GM21737 (cell line): Measurements from ENCODE around the gene LCE1D.

Source experiments
- ATAC-seq: cut with Tn5 transposase; IDR thresholded peaks from one replicate; pipeline ENCODE4 v1.9.1; 2021; ENCODE audit warnings: mild to moderate bottlenecking, moderate library complexity; ENCODE audit not compliant: unreplicated experiment

The LCE1D gene, protein sequence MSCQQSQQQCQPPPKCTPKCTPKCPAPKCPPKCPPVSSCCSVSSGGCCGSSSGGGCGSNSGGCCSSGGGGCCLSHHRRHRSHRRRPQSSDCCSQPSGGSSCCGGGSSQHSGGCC

DNA sequence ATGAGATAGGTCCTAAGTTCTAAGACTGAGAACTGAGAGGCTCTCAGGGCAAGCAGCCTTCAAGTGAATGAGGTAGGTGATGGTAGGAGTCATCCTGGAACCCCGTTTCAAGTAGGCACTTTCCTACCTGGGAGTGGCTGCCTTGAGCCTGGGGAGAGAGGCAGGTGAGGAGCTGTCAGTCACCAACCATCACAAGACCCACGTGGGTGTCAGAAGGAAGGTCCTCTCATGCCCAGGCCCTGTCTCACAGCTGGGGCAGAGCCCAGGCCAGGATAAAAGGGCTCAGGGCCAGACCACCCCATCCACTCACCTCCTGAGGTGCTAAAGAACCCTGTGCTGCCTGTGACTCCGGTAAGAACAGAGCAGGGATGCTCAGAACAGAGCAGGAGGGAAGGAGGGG, at the start of gene LCE1D:
LCE1D (plus strand) TSS at position 301 of the 400 bp plus-strand sequence. CDS start 1,074 bp downstream, outside the sequence.
- no peak for ATAC-seq

DNA sequence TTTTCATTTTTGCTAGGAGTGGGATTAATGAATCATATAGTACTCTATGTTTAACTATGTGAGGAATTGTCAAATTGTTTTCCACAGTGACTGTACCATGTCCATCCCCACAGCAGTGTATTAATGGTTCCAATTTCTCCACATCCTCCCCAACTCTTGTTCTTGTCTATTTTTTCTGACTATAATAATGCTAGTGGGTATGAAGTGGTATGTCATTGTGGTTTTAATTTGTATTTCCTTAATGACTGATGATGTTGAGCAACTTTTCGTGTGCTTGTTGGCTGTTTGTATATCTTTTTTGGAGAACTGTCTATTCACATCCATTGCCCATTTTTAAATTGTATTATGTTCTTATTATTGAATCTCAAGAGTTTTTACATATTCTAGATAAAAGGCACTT, 48.7 kb upstream of the LCE1D start:
- no peak for ATAC-seq

DNA sequence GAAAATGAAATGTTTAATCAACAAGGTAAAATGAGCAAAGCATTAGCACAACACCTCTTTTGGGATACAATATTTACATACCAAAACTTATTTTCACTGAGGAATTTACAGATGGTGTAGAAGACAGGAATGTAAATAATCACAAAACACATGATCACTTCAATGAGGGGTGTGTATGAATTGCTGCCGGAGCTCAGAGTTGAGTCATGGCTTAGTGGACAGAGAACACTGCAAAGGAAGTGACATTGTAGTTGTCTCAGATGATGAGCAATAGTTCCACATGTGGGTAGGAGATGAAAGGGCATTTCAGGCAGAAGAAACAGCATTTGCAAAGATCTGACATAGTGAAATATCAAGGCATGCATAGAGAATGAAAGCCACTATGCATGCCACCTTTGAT, 44.3 kb upstream of the LCE1D start:
- ATAC-seq = no peak

DNA sequence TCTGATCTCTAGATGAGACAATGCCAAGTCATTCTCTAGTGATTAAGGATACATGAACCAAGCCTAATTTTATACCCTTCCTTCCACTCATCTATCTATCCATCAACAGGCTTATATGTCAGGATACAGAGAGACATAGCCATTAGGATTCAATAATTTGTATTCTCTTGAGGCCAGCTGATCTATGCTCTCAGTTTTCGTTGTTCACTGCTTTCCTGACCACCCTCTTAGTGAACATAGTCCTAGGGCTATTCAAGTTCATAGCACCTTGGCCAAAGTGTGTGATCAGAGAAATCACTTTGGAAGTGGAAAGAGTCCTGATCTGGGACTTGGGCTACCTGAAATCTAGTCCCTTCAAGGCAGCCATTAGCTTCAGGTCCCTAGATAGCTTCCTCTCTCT, 42.9 kb upstream of the LCE1D start:
- no peak for ATAC-seq

DNA sequence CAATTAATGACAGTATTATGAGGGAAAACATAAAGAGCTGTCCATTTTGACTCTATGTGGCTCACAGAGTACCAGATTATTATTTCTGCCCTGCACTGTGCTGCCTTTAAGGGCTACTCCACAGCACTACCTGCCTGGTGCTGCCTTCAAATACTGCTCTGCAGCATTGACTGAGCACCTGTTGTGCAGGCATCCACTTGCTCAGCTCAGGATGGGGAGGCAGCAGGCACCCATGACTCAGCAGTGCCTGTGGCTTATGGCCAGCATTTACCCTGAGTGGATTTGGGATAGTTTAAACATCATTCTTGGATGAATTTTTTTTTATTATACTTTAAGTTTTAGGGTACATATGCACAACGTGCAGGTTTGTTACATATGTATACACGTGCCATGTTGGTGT, 39.6 kb upstream of the LCE1D start:
- ATAC-seq = no peak

DNA sequence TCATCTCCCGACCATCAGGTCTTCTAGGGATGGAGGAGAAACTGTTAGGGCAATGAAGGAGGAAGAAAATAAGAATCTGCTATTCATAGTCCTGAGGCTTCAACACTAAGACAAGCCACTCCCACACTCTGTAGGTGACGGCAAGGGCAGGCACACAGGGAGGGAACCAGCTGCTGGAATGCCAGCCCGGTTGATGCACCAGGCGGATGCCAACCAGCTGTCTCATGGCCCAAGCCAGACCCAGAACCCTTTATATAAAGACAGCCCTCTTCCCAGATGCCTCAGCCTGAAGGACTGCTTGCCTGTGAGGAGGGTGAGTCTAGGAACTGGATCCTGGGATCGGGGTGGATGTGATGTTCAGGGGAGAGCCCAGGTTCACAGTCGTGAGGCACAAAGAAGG, 38.8 kb upstream of the LCE1D start, which contains the start of gene KPRP:
KPRP (plus strand) TSS at position 279 of the 400 bp plus-strand sequence. CDS start 1,564 bp downstream, outside the sequence.
- ATAC-seq = no peak

DNA sequence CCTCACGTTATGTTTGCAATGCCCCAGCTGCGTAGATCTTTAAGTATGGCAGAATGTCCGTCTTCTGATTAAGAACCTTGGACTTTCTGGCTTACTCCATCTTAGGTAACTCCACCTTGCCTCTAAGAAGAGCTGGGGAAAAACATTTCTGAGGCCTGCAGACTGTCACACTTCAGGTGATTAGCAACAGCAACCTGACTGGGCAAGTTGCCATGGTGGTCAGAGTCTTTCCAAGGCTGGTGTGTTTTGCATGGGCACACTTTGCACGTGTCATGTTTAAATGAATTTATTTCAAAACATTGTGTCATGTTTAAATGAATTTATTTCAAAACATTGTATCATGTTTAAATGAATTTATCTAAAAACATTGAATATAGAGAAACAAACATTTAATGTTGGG, 37.9 kb upstream of the LCE1D start:
- no peak for ATAC-seq

DNA sequence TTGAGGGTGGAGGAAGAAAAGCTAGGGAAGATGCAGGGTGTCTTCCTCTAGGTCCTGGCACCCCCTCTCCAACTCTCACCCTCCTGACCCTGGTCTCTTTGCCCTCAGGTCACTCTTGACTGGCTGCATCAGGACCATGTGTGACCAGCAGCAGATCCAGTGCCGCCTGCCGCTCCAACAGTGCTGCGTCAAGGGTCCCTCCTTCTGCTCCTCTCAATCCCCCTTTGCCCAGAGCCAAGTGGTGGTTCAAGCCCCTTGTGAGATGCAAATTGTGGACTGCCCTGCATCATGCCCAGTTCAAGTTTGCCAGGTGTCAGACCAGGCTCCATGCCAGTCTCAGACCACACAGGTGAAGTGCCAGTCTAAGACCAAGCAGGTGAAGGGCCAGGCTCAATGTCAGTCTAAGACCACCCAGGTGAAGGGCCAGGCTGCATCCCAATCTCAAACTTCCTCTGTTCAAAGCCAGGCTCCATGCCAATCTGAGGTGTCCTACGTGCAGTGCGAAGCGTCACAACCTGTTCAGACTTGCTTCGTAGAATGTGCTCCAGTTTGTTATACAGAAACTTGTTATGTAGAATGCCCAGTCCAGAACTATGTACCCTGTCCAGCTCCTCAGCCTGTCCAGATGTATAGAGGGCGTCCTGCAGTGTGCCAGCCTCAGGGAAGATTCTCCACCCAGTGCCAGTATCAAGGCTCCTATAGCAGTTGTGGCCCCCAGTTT, 36.9 kb upstream of the LCE1D start:
- ATAC-seq = no peak

DNA sequence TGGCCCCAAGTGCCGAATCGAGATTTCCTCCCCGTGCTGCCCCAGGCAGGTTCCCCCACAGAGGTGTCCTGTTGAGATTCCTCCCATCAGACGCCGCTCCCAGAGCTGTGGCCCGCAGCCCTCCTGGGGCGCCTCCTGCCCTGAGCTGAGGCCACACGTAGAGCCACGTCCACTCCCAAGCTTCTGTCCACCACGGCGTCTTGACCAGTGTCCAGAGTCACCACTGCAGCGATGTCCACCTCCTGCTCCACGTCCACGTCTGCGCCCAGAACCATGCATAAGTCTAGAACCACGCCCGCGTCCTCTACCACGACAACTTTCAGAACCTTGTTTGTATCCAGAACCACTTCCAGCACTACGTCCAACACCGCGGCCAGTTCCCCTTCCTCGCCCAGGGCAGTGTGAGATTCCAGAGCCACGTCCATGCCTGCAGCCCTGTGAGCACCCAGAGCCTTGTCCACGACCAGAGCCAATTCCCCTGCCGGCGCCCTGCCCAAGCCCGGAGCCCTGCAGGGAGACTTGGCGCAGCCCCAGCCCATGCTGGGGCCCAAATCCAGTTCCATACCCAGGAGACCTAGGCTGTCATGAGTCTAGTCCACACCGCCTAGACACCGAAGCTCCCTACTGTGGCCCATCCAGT, 35.9 kb upstream of the LCE1D start:
- no peak for ATAC-seq

DNA sequence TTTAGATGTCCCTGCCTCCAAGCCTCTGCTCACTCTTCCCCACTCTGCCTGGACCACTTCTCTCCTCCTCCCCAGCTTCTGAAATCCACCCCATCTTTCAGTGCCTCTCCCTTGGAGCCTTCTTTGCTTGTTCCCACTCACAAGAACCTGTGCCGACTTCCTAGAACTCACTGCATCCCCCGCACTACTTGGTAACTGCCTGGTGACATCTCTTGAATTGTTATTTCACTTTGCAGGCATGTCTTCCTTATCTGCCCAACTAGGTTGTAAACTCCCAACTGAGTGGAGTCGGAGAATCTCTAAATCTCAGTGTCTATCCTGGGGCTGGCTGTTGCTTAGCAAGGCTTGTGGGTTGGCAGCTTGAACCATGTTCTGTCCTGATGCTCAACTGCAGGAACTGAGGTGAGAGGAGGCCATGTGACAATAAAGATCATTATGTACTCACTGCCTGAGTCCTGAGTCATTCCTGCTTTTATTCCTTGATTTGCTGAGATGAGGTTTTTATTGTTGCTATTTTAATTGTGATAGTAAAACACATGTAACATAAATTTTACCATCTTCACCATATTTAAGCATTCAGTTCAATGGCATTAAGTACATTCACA, 34.8 kb upstream of the LCE1D start:
- no peak for ATAC-seq

DNA sequence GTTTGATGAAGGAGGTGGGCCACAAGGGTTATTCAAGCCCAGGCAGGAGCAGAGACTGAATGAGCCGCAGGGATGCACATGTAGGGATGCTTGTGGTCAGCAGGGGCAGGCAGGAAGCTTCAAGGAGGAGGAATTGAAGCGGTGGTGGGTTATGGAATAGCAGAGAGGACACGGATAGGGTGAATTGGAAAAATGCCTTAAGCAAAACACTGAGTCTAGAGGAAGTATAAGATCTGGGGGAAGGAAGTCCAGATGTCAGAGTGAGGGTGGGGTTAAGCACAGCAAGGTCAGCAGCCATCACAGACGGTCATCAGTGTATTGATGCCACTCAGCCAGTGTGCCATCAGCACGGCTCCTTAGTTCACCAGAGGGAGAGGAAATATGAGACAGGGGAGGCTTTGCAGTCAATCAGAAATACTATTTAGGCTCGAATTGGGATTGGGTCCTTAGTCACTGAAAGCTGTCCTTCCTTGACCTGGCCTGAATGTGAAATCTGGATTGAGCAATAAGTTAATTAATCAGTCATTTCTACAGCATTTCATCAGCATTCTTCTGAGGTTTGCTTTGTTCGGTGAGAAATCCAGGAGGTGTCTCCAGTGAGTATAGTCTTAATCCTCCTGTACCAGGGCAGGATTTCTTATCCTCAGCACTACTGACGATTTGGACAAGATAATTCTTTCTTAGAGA, 27.5 kb upstream of the LCE1D start:
- no peak for ATAC-seq

DNA sequence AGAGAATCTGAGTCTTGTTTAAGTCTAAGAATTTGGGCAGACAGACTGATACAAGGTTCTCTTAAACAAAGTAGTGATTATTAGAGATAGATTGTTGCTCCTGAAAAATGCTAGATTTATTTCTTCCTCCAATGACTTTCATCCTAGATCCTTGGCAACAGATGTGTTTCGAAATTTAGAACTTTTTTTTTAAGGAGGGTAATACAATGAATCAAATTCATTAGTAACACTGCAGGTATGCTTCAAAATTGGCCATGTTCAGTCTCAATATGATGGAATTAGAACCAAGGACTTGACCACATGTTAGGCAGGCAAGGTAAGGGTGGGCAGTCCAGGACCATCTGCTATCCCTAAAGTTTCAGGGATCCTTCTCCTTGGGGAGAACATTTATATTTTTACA, 26.1 kb upstream of the LCE1D start:
- ATAC-seq = no peak

DNA sequence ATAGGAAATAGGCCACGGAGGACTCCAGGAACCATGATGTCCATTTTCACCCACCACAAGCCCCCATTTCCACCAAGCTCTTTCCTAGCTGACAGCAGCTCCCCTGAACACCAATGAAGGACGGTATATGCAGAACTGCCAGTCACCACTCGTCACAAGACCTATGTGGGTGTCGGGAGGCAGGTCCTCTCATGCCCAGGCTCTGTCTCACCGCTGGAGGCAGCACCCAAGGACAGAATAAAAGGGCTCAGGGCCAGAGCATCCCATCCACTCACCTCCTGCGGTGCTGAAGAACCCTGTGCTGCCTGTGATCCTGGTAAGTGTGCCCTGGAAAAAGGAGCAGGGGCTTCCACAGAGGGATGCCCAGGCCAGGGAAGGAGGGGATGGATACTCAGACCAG, 21.6 kb upstream of the LCE1D start, which contains the start of gene LCE1F:
LCE1F (plus strand) TSS at position 266 of the 400 bp plus-strand sequence. CDS start 1,232 bp downstream, outside the sequence.
- ATAC-seq = no peak

DNA sequence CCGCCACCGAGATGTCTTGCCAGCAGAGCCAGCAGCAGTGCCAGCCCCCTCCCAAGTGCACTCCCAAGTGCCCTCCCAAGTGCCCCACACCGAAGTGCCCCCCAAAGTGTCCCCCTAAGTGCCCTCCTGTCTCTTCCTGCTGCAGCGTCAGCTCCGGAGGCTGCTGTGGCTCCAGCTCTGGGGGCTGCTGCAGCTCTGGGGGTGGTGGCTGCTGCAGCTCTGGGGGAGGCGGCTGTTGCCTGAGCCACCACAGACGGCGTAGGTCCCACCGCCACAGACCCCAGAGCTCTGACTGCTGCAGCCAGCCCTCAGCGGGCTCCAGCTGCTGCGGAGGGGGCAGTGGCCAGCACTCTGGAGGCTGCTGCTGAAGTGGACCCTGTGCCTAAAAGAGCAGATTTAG, 20.2 kb upstream of the LCE1D start:
- no peak for ATAC-seq

DNA sequence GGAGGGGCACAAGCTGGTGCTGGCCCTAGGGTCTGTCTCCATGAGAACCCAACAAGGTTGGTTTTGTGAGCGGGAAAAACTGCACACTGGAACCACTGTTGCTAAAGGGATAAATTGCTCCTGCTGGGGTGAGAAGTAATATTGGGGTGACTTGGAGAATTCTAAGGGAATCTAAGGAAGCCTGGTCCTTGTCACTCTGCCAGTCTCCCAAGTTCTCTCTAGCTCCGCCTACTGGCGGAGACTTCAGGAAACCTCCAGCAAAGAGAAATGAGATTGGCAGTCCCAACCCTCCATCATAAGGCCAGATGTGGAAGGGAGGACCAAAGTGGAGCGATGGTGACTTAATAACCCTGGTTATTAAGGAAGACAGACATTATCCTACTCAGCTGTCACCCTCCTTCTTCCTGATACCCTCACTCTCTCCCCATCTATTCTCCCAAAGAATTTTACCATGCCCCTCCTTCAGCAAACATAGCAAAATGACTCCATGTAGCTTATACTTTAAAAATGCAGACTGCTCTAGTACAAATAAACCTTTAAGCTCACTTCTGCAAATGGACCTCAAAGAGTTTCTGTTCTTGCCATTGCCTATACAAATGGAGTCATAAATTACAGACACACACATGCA, 18.9 kb upstream of the LCE1D start:
- no peak for ATAC-seq

DNA sequence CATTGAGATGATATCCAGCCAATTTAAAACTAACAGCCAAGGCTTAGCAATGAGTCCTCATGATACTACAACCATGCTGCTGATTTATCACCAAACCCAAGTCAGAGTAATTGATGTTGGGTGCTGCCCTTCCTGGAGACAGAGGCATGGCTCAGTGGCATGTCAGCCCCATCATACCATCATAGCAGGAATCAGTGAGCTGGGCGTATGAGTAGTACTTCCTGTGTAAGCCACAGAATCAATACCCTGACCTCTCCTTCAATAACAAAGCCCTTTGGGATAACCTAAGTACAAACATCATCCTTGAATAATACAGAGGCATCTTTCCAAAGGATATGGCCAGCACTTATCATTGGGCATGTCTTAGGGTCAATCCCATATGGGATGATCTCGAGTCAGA, 13.4 kb upstream of the LCE1D start:
- ATAC-seq = no peak

DNA sequence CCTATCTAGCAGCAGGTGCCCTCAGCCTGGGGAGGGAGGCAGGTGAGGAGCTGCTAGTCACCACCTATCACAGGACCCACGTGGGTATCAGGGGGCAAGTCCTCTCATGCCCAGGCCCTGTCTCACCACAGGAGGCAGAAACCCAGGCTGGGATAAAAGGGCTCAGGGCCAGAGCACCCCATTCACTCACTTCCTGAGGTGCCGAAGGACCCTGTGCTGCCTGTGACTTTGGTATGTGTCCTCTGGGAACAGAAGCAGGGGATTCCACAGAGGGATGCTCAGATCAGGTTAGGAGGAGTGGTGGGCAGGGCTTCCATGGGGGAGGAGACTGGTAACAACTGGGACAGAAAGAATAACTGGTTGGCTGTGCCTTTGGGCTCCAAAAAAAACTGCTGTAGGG, 10.4 kb upstream of the LCE1D start, which contains the start of gene LCE1E:
LCE1E (plus strand) TSS at position 181 of the 400 bp plus-strand sequence. CDS start 1,043 bp downstream, outside the sequence.
- ATAC-seq = no peak

DNA sequence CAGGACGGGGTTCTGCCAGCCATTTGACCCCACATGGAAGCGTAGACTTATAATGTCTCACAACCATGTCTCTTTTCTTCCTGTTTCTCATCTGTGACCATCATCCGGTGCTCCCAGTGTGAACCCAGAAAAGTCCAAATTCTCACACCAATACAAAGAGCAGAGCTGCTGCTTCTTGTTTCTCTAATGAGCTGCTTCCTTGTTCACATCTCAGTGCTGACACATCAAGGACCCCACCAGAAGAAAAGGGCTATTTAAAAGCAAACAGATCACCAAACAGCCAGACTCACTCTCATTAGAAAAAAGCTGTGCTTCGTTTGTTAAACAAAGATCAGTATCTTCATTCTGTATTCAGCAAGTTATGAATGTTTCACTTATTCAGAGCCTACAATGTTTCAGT, 835 bp upstream of the LCE1D start:
- ATAC-seq = no peak

DNA sequence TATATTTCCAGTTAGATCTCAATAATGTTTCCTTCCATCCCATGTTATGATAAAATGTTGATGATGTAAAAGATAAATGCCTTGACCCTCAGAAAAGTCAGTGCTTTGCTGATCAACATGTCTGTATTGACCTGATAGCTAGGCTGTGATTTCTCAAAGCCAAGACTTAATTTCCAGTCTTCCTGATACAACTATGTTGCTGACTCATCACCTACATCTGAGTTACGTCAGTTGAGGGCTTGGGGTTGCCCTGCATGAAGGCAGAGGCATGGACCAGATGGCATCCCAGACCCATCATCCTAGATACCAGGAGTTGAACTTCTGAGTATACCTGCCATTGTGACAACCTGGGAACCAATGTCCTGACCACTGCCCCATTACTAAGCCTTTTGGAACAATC, 4.8 kb downstream of the LCE1D start:
- no peak for ATAC-seq

DNA sequence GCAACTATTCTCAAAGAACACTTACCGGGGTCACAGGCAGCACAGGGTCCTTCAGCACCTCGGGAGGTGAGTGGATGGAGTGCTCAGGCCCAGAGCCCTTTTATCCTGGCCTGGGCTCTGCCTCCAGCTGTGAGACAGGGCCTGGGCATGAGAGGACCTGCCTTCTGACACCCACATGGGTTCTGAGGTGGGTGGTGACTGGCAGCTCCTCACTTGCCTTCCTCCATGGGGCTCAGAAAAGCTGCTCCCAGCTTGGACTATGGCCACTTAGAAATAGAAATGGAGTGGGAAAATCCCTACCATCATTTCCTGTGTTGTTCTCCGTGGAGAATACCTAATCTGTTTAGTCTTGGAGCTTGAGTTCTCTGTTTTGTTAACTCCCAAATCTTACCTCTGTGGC, 10.1 kb downstream of the LCE1D start, which contains the start of gene LCE1C:
LCE1C (minus strand) TSS at position 76 of the 400 bp plus-strand sequence. CDS start 1,173 bp downstream, outside the sequence.
- no peak for ATAC-seq
